ENCODE results near the gene ABR.
"Not testable (repeated sequence)": the region's sequence is repeated elsewhere in the genome, so short reads cannot be mapped to it uniquely, and the experiment has no call there.

- TF ChIP-seq POLR2A, CTCF, POLR2AphosphoS5 (IDR thresholded peaks at IDR 0.05): not testable (repeated sequence)
Measured at GRCh38 chr17:1121442-1121817, 58.4 kb downstream of the ABR start.

All from prostate gland (tissue), 2 donors.